ENCODE results near the gene SLC30A2.

SLC30A2 gene

GRCh38 chr1:26015358-26015757, 30.6 kb downstream of the SLC30A2 start:
- Histone ChIP-seq H3K79me2 (ENCODE audit: low read length) (no peaks in the 10 kb centered on the region), H3K4me3 (ENCODE audit: low read length) (no peak overlapping the region), H4K20me1 (ENCODE audit: insufficient read depth, low read length) (no peaks in the 10 kb centered on the region), H3K9ac (ENCODE audit: low read length) (no peak overlapping the region), H3K4me2 (ENCODE audit: low read depth, low read length) (no peak overlapping the region), H2AFZ (ENCODE audit: low read length) (no peak overlapping the region), H3K4me1 (ENCODE audit: low read length) (peaks cover 6% of the 10 kb centered on the region; the same call in 1 of the 2 replicates), H3K27ac (ENCODE audit: low read length) (no peak overlapping the region), H3K27me3 (replicated peaks; ENCODE audit: insufficient read depth, low read length) (no peaks in the 10 kb centered on the region), H3K9me2 (replicated peaks; ENCODE audit: insufficient read depth, low read length) (no peaks in the 10 kb centered on the region), H3K9me3 (replicated peaks; ENCODE audit: insufficient read depth, low read length) (no peaks in the 10 kb centered on the region), H3K36me3 (replicated peaks; ENCODE audit: insufficient read depth, low read length) (no peaks in the 10 kb centered on the region), H3F3A (ENCODE audit: insufficient read depth, low read length) (no peaks in the 10 kb centered on the region)
- no peak for DNase-seq
- TF ChIP-seq CTCF (IDR thresholded peaks at IDR 0.05; ENCODE audit: low read length), result no peak
- no peak for TF ChIP-seq EZH2 (optimal IDR thresholded peaks at IDR 0.05; ENCODE audit: low read depth, low read length)
- TF ChIP-seq EZH2phosphoT487 (IDR thresholded peaks at IDR 0.05; ENCODE audit: low read length), result no peak

- Histone ChIP-seq H3K9me2 (replicated peaks; ENCODE audit: insufficient read depth, low read length) (no peaks in the 10 kb centered on the region), H3K27me3 (replicated peaks; ENCODE audit: insufficient read depth, low read length) (no peaks in the 10 kb centered on the region), H3F3A (ENCODE audit: insufficient read depth, low read length) (no peaks in the 10 kb centered on the region), H3K9me3 (replicated peaks; ENCODE audit: insufficient read depth, low read length) (no peaks in the 10 kb centered on the region), H3K79me2 (ENCODE audit: low read length) (no peaks in the 10 kb centered on the region), H2AFZ (ENCODE audit: low read length) (no peak overlapping the region), H4K20me1 (ENCODE audit: insufficient read depth, low read length) (no peaks in the 10 kb centered on the region), H3K4me1 (ENCODE audit: low read length) (no peaks in the 10 kb centered on the region), H3K27ac (ENCODE audit: low read length) (no peak overlapping the region), H3K36me3 (replicated peaks; ENCODE audit: insufficient read depth, low read length) (no peaks in the 10 kb centered on the region), H3K4me3 (ENCODE audit: low read length) (no peak overlapping the region), H3K4me2 (ENCODE audit: low read depth, low read length) (no peak overlapping the region), H3K9ac (ENCODE audit: low read length) (no peak overlapping the region)
- DNase-seq, result no peak
- TF ChIP-seq EZH2 (optimal IDR thresholded peaks at IDR 0.05; ENCODE audit: low read depth, low read length) (no peak), EZH2phosphoT487 (IDR thresholded peaks at IDR 0.05; ENCODE audit: low read length) (no peak), CTCF (IDR thresholded peaks at IDR 0.05; ENCODE audit: low read length) (no peak)
Measured at GRCh38 chr1:26014179-26014578, 31.7 kb downstream of the SLC30A2 start.

GRCh38 chr1:26012864-26013263, 33.1 kb downstream of the SLC30A2 start:
- DNase-seq, result no peak
- no peaks in the 10 kb centered on the region for H3K4me1 ChIP-seq (ENCODE audit: low read length)
- H3K9me3 ChIP-seq (replicated peaks; ENCODE audit: insufficient read depth, low read length), result no peaks in the 10 kb centered on the region
- no peak overlapping the region for H3K27ac ChIP-seq (ENCODE audit: low read length)
- no peak for TF ChIP-seq EZH2phosphoT487 (IDR thresholded peaks at IDR 0.05; ENCODE audit: low read length)
- no peak for TF ChIP-seq CTCF (IDR thresholded peaks at IDR 0.05; ENCODE audit: low read length)
- TF ChIP-seq EZH2 (optimal IDR thresholded peaks at IDR 0.05; ENCODE audit: low read depth, low read length), result no peak
- H2AFZ ChIP-seq (ENCODE audit: low read length), result no peak overlapping the region
- H3K79me2 ChIP-seq (ENCODE audit: low read length), result no peaks in the 10 kb centered on the region
- no peaks in the 10 kb centered on the region for H3K27me3 ChIP-seq (replicated peaks; ENCODE audit: insufficient read depth, low read length)
- H3K4me3 ChIP-seq (ENCODE audit: low read length), result no peak overlapping the region
- no peak overlapping the region for H3K4me2 ChIP-seq (ENCODE audit: low read depth, low read length)
- no peaks in the 10 kb centered on the region for H4K20me1 ChIP-seq (ENCODE audit: insufficient read depth, low read length)
- H3K36me3 ChIP-seq (replicated peaks; ENCODE audit: insufficient read depth, low read length), result no peaks in the 10 kb centered on the region
- no peaks in the 10 kb centered on the region for H3F3A ChIP-seq (ENCODE audit: insufficient read depth, low read length)
- H3K9me2 ChIP-seq (replicated peaks; ENCODE audit: insufficient read depth, low read length), result no peaks in the 10 kb centered on the region
- H3K9ac ChIP-seq (ENCODE audit: low read length), result no peak overlapping the region

Data from MM.1S (cell line).